ENCODE results near the gene BCO1.

DNA sequence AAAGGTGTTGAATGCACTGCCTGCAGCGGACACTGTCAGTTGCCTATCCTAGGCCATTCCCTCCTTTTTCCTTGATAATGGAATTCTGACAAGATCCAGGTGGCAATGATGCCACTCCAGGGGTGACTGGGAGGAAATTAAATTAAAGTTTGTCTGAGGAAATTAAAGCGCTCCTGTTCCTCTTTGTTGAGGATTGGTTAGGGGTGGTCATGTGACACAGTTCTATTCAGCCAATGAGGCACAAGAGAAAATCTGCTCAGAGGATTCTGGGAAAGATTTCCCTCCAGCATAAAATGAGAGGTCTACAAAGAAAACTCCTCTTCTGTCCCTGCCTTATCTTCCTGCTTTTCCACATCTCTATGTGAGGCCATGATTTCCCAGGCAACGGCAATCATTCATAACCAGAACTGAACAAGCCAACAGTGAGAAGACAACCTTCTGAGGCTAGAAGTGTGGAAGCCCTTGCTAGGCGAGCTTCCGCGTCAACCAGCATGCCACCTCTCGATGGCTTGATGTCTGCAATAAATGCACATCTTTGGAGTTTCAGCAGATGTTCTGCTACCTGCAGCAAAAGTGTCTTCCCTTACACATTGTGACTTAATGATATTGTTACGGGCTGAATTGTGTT is 5.6 kb upstream of the BCO1 start:
- TF ChIP-seq RAD21 (IDR thresholded peaks at IDR 0.05; ENCODE audit: low read length) = no peak
- TF ChIP-seq MAFK (IDR thresholded peaks at IDR 0.05; ENCODE audit: low read depth, low read length) = no peak
- TF ChIP-seq POLR2A (IDR thresholded peaks at IDR 0.05; ENCODE audit: low read depth, low read length) = no peak
- TF ChIP-seq MAZ (IDR thresholded peaks at IDR 0.05; ENCODE audit: borderline replicate concordance, low read depth, low read length) = no peak
- TF ChIP-seq, protein P1, sequence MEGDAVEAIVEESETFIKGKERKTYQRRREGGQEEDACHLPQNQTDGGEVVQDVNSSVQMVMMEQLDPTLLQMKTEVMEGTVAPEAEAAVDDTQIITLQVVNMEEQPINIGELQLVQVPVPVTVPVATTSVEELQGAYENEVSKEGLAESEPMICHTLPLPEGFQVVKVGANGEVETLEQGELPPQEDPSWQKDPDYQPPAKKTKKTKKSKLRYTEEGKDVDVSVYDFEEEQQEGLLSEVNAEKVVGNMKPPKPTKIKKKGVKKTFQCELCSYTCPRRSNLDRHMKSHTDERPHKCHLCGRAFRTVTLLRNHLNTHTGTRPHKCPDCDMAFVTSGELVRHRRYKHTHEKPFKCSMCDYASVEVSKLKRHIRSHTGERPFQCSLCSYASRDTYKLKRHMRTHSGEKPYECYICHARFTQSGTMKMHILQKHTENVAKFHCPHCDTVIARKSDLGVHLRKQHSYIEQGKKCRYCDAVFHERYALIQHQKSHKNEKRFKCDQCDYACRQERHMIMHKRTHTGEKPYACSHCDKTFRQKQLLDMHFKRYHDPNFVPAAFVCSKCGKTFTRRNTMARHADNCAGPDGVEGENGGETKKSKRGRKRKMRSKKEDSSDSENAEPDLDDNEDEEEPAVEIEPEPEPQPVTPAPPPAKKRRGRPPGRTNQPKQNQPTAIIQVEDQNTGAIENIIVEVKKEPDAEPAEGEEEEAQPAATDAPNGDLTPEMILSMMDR (conservative IDR thresholded peaks at IDR 0.05; ENCODE audit: low read depth, low read length) = no peak

Measured in IMR-90 (cell line).